K562 (cell line): ENCODE results near the gene NRG3. TPM values are rescaled to one million over a fixed set of nuclear protein-coding genes. Genes with fewer than 3 reads are reported as not detected.

Source experiments
- ATF4 ChIP-seq: fragments of 450-650 bp; formaldehyde crosslinking; IDR thresholded peaks from 2 replicates; pipeline ENCODE4 v1.4.0; 2022; ENCODE audit warnings: mild to moderate bottlenecking, moderate library complexity
- E2F6 ChIP-seq, 2 experiments: IDR thresholded peaks; 2 replicates each; pipeline ENCODE4 v1.6.1; 2011; ENCODE audit warnings: borderline replicate concordance in 1 of 2, control low read depth in 1 of 2, low read depth in 1 of 2, low read length in 1 of 2, mild to moderate bottlenecking in 1 of 2, mixed read lengths in 1 of 2, moderate library complexity in 1 of 2; ENCODE audit not compliant: insufficient read depth in 1 of 2, insufficient read length in 1 of 2, poor library complexity in 1 of 2, severe bottlenecking in 1 of 2; ENCODE audit errors: extremely low read depth in 1 of 2
- GABPB2 ChIP-seq: fragments of 250-450 bp; sonication (Bioruptor Pico); conservative IDR thresholded peaks from 2 replicates; pipeline ENCODE4 v1.5.1; 2021; ENCODE audit warnings: mild to moderate bottlenecking
- HIVEP1 ChIP-seq: fragments of 250-450 bp; sonication (Bioruptor Pico); IDR thresholded peaks from 2 replicates; pipeline ENCODE4 v1.4.0; 2020; ENCODE audit warnings: mild to moderate bottlenecking
- NCOA1 ChIP-seq: fragments of 450-650 bp; IDR thresholded peaks from 2 replicates; pipeline ENCODE4 v1.6.1; 2016; ENCODE audit warnings: low read depth
- PTTG1 ChIP-seq: fragments of 450-650 bp; IDR thresholded peaks from 2 replicates; pipeline ENCODE4 v1.6.1; 2016; ENCODE audit warnings: low read depth, mild to moderate bottlenecking, missing genetic modification characterization, missing compliant biosample characterization
- THRB ChIP-seq: fragments of 450-650 bp; formaldehyde crosslinking; conservative IDR thresholded peaks from 2 replicates; pipeline ENCODE4 v1.4.0; 2022; ENCODE audit warnings: mild to moderate bottlenecking, missing genetic modification characterization
- TRIM25 ChIP-seq: fragments of 450-650 bp; IDR thresholded peaks from 2 replicates; pipeline ENCODE4 v1.7.0; 2016; ENCODE audit warnings: borderline replicate concordance
- U2AF2 ChIP-seq: fragments of 200-400 bp; formaldehyde crosslinking; optimal IDR thresholded peaks from 2 replicates; pipeline ENCODE3; 2017; ENCODE audit warnings: low read depth, mild to moderate bottlenecking, low read length
- UBTF ChIP-seq, 2 experiments: IDR thresholded peaks; 2 replicates each; pipeline ENCODE4 v1.6.1; 2012; ENCODE audit warnings: improper control_type of control experiment in 2 of 2, low read depth in 2 of 2, low read length in 2 of 2, borderline replicate concordance in 1 of 2
- ZNF121 ChIP-seq: sonication (generic); formaldehyde crosslinking; conservative IDR thresholded peaks from 2 replicates; pipeline ENCODE4 v1.8.0; 2022; ENCODE audit warnings: missing genetic modification reagents
- polyA plus RNA-seq, 8 experiments: library from polyadenylated mRNA; depleted of rRNA in 4 of 8; stranded (reverse) in 5 of 8; unstranded in 3 of 8; fragments of >200 nt; fragmentation: Nextera tagmentation in 2 of 8; fragmentation: Illumina TruSeq in 1 of 8; extraction: Ambion mirVana in 2 of 8; extraction: Trizol in 1 of 8; gene quantifications; 2 replicates each; pipeline versions ENCODE4 v1.2.1 to v1.2.3, GENCODE V29; 2011 to 2014; ENCODE audit warnings: inconsistent platforms in 1 of 8, missing spikeins in 1 of 8
- total RNA-seq, 7 experiments: library from RNA; depleted of rRNA in 6 of 7; stranded (reverse); fragments of >200 nt in 6 of 7; fragmentation: Illumina TruSeq in 2 of 7; extraction: Trizol in 2 of 7; gene quantifications; 2 replicates each; pipeline versions ENCODE4 v1.2.1 to v1.2.3, GENCODE V29; 2011 to 2021; ENCODE audit warnings: low replicate concordance in 1 of 7

NRG3 gene
- total and polyA plus RNA-seq, 9 of the 15 experiments (the other 6 are each of a cell fraction or from before 2014, with no cell fraction given) = not detected

- no peak for TF ChIP-seq THRB (CRISPR knock-in tag)
- TF ChIP-seq U2AF2 = no peak
- no peak for TF ChIP-seq ZNF121
- TF ChIP-seq E2F6 (IDR thresholded peaks at IDR 0.05; ENCODE audit: borderline replicate concordance in 1 of 2, extremely low read depth in 1 of 2, insufficient read depth in 1 of 2, insufficient read length in 1 of 2, low read depth in 1 of 2, low read length in 1 of 2, poor library complexity in 1 of 2, severe bottlenecking in 1 of 2) = no peak
- no peak for TF ChIP-seq ATF4 (CRISPR knock-in tag)
- no peak for TF ChIP-seq GABPB2
- no peak for TF ChIP-seq TRIM25
- TF ChIP-seq NCOA1 = no peak
- TF ChIP-seq UBTF (IDR thresholded peaks at IDR 0.05; ENCODE audit: borderline replicate concordance in 1 of 2, low read depth in 2 of 2, low read length in 2 of 2) = no peak
- no peak for TF ChIP-seq PTTG1 (tag)
- TF ChIP-seq HIVEP1 (CRISPR knock-in tag) = no peak
- TF ChIP-seq, all 486 proteins: peak for 0
Measured at GRCh38 chr10:82968533-82968932, 1093.5 kb downstream of the NRG3 start (continued).
